Mesenteric fat pad (tissue), 1 donor: ENCODE measurements around the gene PTCD3. TPM values are rescaled to one million over a fixed set of nuclear protein-coding genes. Genes with fewer than 3 reads are reported as not detected.
A peak's percentile ranks its signal among the peaks of the same experiment; 100 is the strongest.

Source experiments
- DNase-seq: peaks from one replicate; pipeline ENCODE4 v3.0.0-alpha.2; 2020; ENCODE audit warnings: low spot score
- total RNA-seq: library from RNA; stranded (reverse); fragmentation: NEBNext Ultra II Directional; extraction: Animal tissue kit (Norgen Biotek cat#: 25700); gene quantifications from one replicate; pipeline ENCODE4 v1.2.1, GENCODE V29; 2021
- donor health status: DM: yes; HTN: yes; CAD: no.

PTCD3 gene
- total RNA-seq, 1 donor from 2014 or later, result 73.5 TPM

GRCh38 chr2:86079981-86080911, 25.8 kb upstream of the PTCD3 start:
- DNase-seq, result peak; percentile 93

GRCh38 chr2:86081724-86082123, 24.3 kb upstream of the PTCD3 start:
- DNase-seq, result no peak

- DNase-seq, result no peak
These were observed 23.3 kb upstream of the PTCD3 start for GRCh38 chr2:86082756-86083155.

- DNase-seq, result no peak
These were observed 17.8 kb upstream of the PTCD3 start for GRCh38 chr2:86087936-86088850.

GRCh38 chr2:86094229-86094628, 11.8 kb upstream of the PTCD3 start:
- no peak for DNase-seq

- no peak for DNase-seq
These were observed 8.7 kb upstream of the PTCD3 start for GRCh38 chr2:86097114-86097896.

GRCh38 chr2:86097913-86098312, 8.1 kb upstream of the PTCD3 start:
- no peak for DNase-seq

GRCh38 chr2:86102157-86102556, 3.9 kb upstream of the PTCD3 start:
- no peak for DNase-seq

GRCh38 chr2:86105252-86105968, 625 bp upstream of the PTCD3 start, which contains the start of gene POLR1A:
POLR1A (minus strand) TSS chr2:86105886; CDS start chr2:86105776, 110 bp downstream.
- peak; percentile 93 for DNase-seq

- no peak for DNase-seq
These were observed 996 bp downstream of the PTCD3 start for GRCh38 chr2:86107031-86107430.

- DNase-seq, result no peak
These were observed 12.1 kb downstream of the PTCD3 start for GRCh38 chr2:86118130-86118529.

GRCh38 chr2:86123328-86123925, 17.4 kb downstream of the PTCD3 start:
- no peak for DNase-seq

- DNase-seq, result no peak
These were observed 18.6 kb downstream of the PTCD3 start for GRCh38 chr2:86124683-86125082.

GRCh38 chr2:86134709-86135108, 28.7 kb downstream of the PTCD3 start:
- no peak for DNase-seq

- no peak for DNase-seq
These were observed 29.6 kb downstream of the PTCD3 start for GRCh38 chr2:86135653-86136052.

GRCh38 chr2:86136141-86136540, 30.1 kb downstream of the PTCD3 start:
- no peak for DNase-seq

GRCh38 chr2:86138736-86139625, 32.9 kb downstream of the PTCD3 start:
- DNase-seq, result no peak

- DNase-seq, result no peak
These were observed 33.9 kb downstream of the PTCD3 start for GRCh38 chr2:86139981-86140380.

- no peak for DNase-seq
These were observed 34.9 kb downstream of the PTCD3 start for GRCh38 chr2:86140969-86141392.
